Placental epithelial cell (primary cell): ENCODE results near the gene CDCA4. TPM values are rescaled to one million over a fixed set of nuclear protein-coding genes. Genes with fewer than 3 reads are reported as not detected.

Experiments used
- total RNA-seq: library from RNA; depleted of rRNA; stranded (reverse); fragments of >200 nt; gene quantifications from 2 replicates; pipeline ENCODE4 v1.2.3, GENCODE V29; 2012

The CDCA4 gene
- 29.4 and 29.7 TPM in 2 replicates for total RNA-seq

GRCh38 chr14:105020815-105021655 lies at the start of gene CDCA4:
CDCA4 (minus strand) TSS chr14:105021083; CDS start chr14:105011929, 9,154 bp downstream.

GRCh38 chr14:105065280-105066228 lies 44.7 kb upstream of the CDCA4 start, which contains the start of gene GPR132:
GPR132 (minus strand) TSS chr14:105065430; CDS start chr14:105055420, 10,010 bp downstream.

GRCh38 chr14:104985675-104986486 lies 35.0 kb downstream of the CDCA4 start, which contains the start of gene CLBA1:
CLBA1 (plus strand) TSS chr14:104985788; CDS start chr14:104986432, 644 bp downstream.

GRCh38 chr14:104977681-104978653 lies 42.9 kb downstream of the CDCA4 start, which contains the start of gene AHNAK2:
AHNAK2 (minus strand) TSS chr14:104978374; CDS start chr14:104978237, 137 bp downstream.

Other genes with a start within 250 kb of the CDCA4 start
- gene AKT1, start 225.3 kb downstream of the CDCA4 start, total RNA-seq, result 147 and 182 TPM in 2 replicates
- 6.3 and 9.8 TPM in 2 replicates for gene ZBTB42, start 220.0 kb downstream of the CDCA4 start, total RNA-seq
- 22.0 and 34.6 TPM in 2 replicates for gene CEP170B, start 155.8 kb downstream of the CDCA4 start, total RNA-seq
- gene PLD4, start 96.2 kb downstream of the CDCA4 start, total RNA-seq, result under 0.01 and 0.65 TPM in 2 replicates
- gene AHNAK2, start 42.7 kb downstream of the CDCA4 start, total RNA-seq, result 168 and 363 TPM in 2 replicates
- 5.5 and 9.8 TPM in 2 replicates for gene CLBA1, start 35.3 kb downstream of the CDCA4 start, total RNA-seq
- 0.79 TPM in 1 of 2 replicates, not detected in the other for gene GPR132, start 44.3 kb upstream of the CDCA4 start, total RNA-seq
- 4.2 and 8.6 TPM in 2 replicates for gene JAG2, start 147.7 kb upstream of the CDCA4 start, total RNA-seq
- 16.5 and 36.9 TPM in 2 replicates for gene NUDT14, start 160.2 kb upstream of the CDCA4 start, total RNA-seq
- gene BTBD6, start 227.4 kb upstream of the CDCA4 start, total RNA-seq, result 40.8 and 60.9 TPM in 2 replicates